ENCODE results near the gene ZNF213. TPM values are rescaled to one million over a fixed set of nuclear protein-coding genes. Genes with fewer than 3 reads are reported as not detected.

The ZNF213 gene
- polyA plus RNA-seq, 3 donors: 1.5 to 2.6 (median 1.8) TPM

DNA sequence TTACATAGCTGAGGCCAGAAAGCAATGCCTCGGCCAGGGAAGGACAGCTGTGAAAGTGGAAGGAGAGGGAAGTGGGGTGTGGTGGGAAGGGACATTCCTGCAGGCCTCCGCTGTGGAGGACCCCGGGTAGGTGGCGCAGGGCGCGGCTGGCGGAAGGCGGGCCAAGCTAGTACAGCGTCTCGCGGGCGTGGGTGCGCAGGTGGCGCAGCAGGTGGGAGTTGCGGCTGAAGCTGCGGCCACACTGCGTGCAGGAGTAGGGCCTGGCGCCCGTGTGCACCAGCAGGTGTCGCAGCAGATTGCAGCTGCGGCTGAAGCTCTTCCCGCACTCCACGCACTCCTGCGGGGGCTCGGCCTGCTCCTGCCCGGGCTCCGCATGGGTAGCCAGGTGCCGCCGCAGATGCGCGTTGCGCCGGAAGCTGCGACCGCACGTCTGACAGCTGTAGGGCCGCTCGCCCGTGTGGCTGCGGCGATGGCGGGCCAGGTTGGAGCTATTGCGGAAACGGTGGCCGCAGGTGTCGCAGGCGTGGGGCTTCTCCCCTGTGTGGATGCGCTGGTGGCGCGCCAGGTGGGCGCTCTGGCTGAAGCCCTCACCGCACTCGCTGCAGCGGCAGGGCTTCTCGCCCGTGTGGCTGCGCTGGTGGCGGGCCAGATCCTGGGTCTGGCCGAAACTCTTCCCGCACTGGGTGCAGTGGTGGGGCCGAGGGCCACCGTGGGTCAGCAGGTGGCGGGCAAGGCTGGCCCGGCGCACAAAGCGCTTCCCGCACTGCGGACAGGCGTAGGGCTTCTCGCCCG, 45.7 kb upstream of the ZNF213 start:
- WGBS (ENCODE audit: insufficient coverage): 97% methylated on average over 70 of the region's 71 CpGs
- no peak for DNase-seq
- Histone ChIP-seq H3K4me2 (replicated peaks; ENCODE audit: extremely low read depth, low read length, poor library complexity, severe bottlenecking) (no peak overlapping the region), H3K4me1 (ENCODE audit: control insufficient read depth in 1 of 2, insufficient read depth in 2 of 2, low read length in 2 of 2) (peaks cover 32% of the 10 kb centered on the region in 2 donors), H3K27ac (ENCODE audit: low read depth in 1 of 2, low read length in 2 of 2) (no peak overlapping the region), H3K27me3 (ENCODE audit: control insufficient read depth in 2 of 2, insufficient read depth in 2 of 2, low read length in 2 of 2) (no peaks in the 10 kb centered on the region), H4K20me1 (ENCODE audit: insufficient read depth, low read length) (no peaks in the 10 kb centered on the region), H3K36me3 (replicated peaks in 1 of 2; ENCODE audit: control insufficient read depth in 1 of 2, insufficient read depth in 2 of 2, low read length in 2 of 2) (no peaks in the 10 kb centered on the region), H3K9me3 (replicated peaks in 1 of 2; ENCODE audit: control insufficient read depth in 1 of 2, insufficient read depth in 1 of 2, low read length in 2 of 2) (no peaks in the 10 kb centered on the region), H3K79me2 (ENCODE audit: insufficient read depth, low read length) (peaks cover 15% of the 10 kb centered on the region), H3K4me3 (replicated peaks in 1 of 3; ENCODE audit: low read depth in 2 of 3, low read length in 3 of 3) (no peak overlapping the region), H3K9ac (ENCODE audit: insufficient read depth, low read length, poor library complexity, severe bottlenecking) (no peak overlapping the region), H2AFZ (ENCODE audit: insufficient read depth, low read depth, low read length, poor library complexity, severe bottlenecking) (no peak overlapping the region)
- intact Hi-C loops (cut with micrococcal nuclease): no loop called here
- peaks cover 0 to 10% of the 10 kb centered on the region in 2 donors for H3K36me3 Mint-ChIP-seq
- H3K4me3 Mint-ChIP-seq: no peak overlapping the region
- peaks cover 42% of the 10 kb centered on the region for H3K4me1 Mint-ChIP-seq
- no peaks in the 10 kb centered on the region for H3K9me3 Mint-ChIP-seq
- no peak overlapping the region for H3K27ac Mint-ChIP-seq
- TF ChIP-seq, protein P1, sequence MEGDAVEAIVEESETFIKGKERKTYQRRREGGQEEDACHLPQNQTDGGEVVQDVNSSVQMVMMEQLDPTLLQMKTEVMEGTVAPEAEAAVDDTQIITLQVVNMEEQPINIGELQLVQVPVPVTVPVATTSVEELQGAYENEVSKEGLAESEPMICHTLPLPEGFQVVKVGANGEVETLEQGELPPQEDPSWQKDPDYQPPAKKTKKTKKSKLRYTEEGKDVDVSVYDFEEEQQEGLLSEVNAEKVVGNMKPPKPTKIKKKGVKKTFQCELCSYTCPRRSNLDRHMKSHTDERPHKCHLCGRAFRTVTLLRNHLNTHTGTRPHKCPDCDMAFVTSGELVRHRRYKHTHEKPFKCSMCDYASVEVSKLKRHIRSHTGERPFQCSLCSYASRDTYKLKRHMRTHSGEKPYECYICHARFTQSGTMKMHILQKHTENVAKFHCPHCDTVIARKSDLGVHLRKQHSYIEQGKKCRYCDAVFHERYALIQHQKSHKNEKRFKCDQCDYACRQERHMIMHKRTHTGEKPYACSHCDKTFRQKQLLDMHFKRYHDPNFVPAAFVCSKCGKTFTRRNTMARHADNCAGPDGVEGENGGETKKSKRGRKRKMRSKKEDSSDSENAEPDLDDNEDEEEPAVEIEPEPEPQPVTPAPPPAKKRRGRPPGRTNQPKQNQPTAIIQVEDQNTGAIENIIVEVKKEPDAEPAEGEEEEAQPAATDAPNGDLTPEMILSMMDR (IDR thresholded peaks at IDR 0.05): no peak
- H3K27me3 Mint-ChIP-seq (ENCODE audit: low read depth in 3 of 3): peaks cover 0 to 5% (median 0%) of the 10 kb centered on the region in 3 donors

DNA sequence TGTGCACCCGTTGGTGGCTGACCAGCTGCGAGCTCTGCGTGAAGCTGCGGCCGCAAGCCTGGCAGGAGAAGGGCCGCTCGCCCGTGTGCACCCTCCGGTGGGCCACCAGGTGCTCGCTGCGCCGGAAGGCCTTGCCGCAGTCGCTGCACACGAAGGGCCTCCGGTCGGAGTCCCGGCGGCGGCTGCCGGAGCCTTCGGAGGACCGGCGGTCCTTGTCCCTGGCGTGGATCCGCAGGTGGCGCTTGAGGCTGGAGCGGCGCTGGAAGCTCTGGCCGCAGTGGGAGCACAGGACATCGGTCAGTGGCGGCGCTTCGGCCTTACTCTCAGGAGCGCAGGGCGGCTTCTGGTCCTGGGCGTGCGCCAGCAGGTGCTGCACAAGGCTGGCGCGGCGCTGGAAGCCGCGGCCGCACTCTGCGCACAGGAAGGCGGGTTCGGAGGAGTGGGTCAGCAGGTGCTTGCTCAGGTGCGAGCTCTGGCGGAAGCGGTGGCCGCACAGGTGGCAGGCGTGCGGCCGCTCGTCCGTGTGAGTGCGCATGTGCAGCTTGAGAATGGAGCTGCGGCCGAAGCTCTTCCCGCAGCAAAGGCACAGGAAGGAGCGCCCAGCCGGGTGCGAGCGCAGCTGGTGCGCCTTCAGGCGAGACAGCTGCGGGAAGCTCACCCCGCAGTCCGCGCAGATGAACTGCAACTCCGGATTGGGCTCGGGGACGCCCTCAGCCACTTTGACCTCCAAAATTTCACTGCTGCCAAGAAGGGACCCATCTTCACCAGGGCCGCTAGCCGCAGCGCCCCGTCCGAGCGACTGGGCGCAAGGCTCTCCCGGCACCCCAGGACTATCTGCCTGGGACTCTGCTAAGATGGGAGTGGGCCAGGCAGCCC, 44.9 kb upstream of the ZNF213 start:
- no peak overlapping the region for H3K4me3 Mint-ChIP-seq
- peaks cover 0 to 5% (median 0%) of the 10 kb centered on the region in 3 donors for H3K27me3 Mint-ChIP-seq (ENCODE audit: low read depth in 3 of 3)
- peaks cover 10% of the 10 kb centered on the region for H3K79me2 ChIP-seq (ENCODE audit: insufficient read depth, low read length)
- no peak for DNase-seq
- H3K36me3 Mint-ChIP-seq: peaks cover 0 to 3% of the 10 kb centered on the region in 2 donors
- no peak overlapping the region for H3K4me2 ChIP-seq (replicated peaks; ENCODE audit: extremely low read depth, low read length, poor library complexity, severe bottlenecking)
- intact Hi-C loops (cut with micrococcal nuclease): no loop called here
- WGBS (ENCODE audit: insufficient coverage): 99% methylated on average over 81 of the region's 81 CpGs
- H3K4me3 ChIP-seq (replicated peaks in 1 of 3; ENCODE audit: low read depth in 2 of 3, low read length in 3 of 3): no peak overlapping the region
- H3K4me1 Mint-ChIP-seq: peaks cover 37% of the 10 kb centered on the region
- H3K9ac ChIP-seq (ENCODE audit: insufficient read depth, low read length, poor library complexity, severe bottlenecking): no peak overlapping the region
- H3K9me3 ChIP-seq (replicated peaks in 1 of 2; ENCODE audit: control insufficient read depth in 1 of 2, insufficient read depth in 1 of 2, low read length in 2 of 2): no peaks in the 10 kb centered on the region
- TF ChIP-seq, protein P1 (IDR thresholded peaks at IDR 0.05): no peak
- peaks cover 32% of the 10 kb centered on the region in 2 donors for H3K4me1 ChIP-seq (ENCODE audit: control insufficient read depth in 1 of 2, insufficient read depth in 2 of 2, low read length in 2 of 2)
- no peaks in the 10 kb centered on the region for H3K27me3 ChIP-seq (ENCODE audit: control insufficient read depth in 2 of 2, insufficient read depth in 2 of 2, low read length in 2 of 2)
- no peak overlapping the region for H3K27ac Mint-ChIP-seq
- no peak overlapping the region for H3K27ac ChIP-seq (ENCODE audit: low read depth in 1 of 2, low read length in 2 of 2)
- no peaks in the 10 kb centered on the region for H3K9me3 Mint-ChIP-seq
- H4K20me1 ChIP-seq (ENCODE audit: insufficient read depth, low read length): no peaks in the 10 kb centered on the region
- H2AFZ ChIP-seq (ENCODE audit: insufficient read depth, low read depth, low read length, poor library complexity, severe bottlenecking): no peak overlapping the region
- no peaks in the 10 kb centered on the region for H3K36me3 ChIP-seq (replicated peaks in 1 of 2; ENCODE audit: control insufficient read depth in 1 of 2, insufficient read depth in 2 of 2, low read length in 2 of 2)

Data from CD14-positive monocyte (primary cell).